Left renal pelvis (tissue), 4 donors: ENCODE data around the gene NCOA5. TPM values are rescaled to one million over a fixed set of nuclear protein-coding genes. Genes with fewer than 3 reads are reported as not detected.

Experiments used
- DNase-seq, 4 donors: peaks; one replicate each; pipeline ENCODE4 v3.0.0-alpha.2; 2013; ENCODE audit warnings: low read depth in 4 of 4, low spot score in 3 of 4
- polyA plus RNA-seq, 4 donors: library from polyadenylated mRNA; unstranded; fragments of 120-200 nt; gene quantifications; one replicate each; pipeline ENCODE4 v1.2.1, GENCODE V29; 2013; ENCODE audit not compliant: insufficient read length in 4 of 4

NCOA5 gene
- polyA plus RNA-seq, 4 donors, result 47.0 to 59.8 (median 58.5) TPM

DNA sequence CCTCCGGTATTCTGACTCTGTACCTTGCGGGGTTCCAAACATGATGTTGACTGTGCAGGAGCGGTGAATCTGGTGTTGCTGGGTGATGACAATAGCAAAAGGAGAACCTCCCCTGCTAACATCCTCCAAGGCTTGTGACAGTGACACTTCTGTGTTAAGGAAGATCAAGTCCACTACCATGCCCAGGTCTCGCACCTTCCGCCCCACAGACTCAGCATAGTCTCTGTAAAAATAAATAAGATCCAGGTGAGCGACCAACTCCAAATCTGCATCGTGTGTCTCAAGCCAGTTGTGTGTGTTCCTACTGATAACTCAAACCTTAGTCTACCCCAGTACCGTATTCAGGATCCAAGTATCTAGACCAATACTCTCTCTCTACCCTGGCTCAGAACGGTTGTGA, 24.8 kb downstream of the NCOA5 start:
- DNase-seq, result no peak

- DNase-seq, result no peak
Observed at GRCh38 chr20:46063652-46064054, 26.1 kb downstream of the NCOA5 start.

GRCh38 chr20:46063151-46063550, 26.6 kb downstream of the NCOA5 start:
- no peak for DNase-seq

DNA sequence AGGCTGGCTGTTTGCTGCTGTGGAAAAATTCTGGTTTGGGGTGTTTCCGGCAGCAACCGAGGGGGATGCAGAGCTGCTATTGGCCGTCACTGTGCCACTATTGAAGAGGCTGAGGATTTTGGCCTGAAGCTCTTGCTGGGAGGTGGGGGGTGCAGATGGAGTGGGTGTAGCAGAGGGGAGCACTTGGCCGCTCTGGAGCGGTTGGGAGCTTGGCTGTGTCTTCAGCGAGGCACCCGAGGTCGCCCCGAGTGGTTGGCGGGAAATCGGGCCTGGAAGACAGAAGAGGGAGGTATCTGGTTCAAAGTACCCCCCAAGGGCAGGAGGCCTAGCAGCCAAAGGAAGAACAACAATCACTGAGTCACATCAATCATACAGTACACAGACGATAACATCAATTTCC, 27.1 kb downstream of the NCOA5 start:
- no peak for DNase-seq

- no peak for DNase-seq
Observed at GRCh38 chr20:46062151-46062550, 27.6 kb downstream of the NCOA5 start.

DNA sequence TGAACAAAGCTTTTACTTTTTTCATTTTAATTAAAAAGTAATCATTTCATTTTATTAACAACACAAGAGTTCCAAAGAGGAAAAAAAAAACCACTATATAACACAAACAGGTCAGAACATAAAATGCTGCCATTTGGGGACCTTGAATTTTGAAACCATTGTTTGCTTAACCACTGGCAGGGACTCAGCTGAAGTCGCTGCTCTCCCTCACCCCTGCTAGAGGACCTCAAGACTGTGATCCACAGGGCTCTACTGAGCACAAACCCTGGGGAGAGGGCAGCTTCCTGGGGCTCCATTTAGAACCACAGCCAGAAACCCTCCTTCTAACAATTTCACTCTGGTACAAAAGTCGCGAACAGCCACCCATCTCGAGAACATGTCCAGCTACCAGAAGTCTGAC, 28.8 kb downstream of the NCOA5 start:
- no peak for DNase-seq

DNA sequence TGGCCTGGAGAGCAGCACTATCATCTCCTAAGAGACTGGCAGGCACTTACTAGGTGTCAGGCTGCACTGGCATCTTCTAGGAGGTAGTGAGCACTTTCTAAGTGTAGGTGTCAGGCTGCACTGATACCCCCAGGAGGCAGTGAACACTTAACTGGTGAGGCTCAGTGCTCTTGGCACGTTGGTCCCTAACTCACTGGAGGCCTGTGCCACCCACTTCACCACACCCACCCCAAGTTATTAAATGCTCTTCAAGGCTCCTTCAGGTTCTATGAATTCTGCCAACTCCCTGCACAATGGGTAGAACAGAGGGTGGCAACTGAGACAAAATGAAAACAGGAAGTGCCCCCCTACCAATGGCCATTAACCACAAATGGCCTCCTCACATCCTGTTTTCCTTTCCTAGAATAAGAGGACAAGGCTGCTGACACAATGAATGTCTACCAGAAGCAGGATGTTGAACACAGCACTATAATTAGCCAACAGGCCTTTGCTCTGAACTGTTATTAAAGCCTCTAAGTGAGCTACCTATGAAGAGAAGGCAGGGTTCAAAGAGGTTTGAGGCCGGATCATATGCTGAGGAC, 29.4 kb downstream of the NCOA5 start:
- no peak for DNase-seq

DNA sequence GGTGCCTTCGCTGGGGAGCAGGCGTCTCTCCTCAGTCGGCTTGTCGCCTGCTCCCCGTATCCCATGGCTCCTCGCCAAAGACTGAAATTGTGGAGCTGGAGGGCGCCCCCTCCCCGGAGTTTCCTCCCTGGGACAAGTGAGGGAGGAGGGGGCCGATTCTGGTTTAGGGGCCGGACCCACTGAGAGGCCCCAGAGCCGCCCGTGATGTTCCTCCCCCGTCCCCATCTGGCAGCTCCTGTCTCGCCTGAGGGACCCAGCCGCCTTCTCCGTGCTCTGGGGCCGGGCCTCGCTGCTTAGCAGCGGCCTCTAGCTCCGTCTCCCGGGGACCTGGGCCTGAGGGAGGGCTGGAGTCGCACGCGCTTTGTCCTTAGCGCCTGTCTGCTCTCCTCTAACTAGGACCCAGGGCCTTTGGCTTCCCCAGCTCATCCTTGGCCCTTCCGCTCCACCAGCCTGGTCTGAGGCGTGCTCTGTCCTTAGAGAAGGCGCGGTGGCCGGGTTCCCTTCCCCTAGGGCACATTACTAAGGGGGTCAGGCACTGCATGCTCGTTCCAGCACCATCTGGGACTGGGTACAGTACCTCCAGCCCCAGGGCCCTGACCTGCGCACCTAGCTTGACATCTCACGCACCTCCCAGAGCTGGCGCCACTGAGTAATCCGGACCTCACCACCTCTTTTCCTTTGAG, 31.0 kb downstream of the NCOA5 start:
- peak in 1 of 4 donors; percentile 17 for DNase-seq

GRCh38 chr20:46057856-46058598, 31.7 kb downstream of the NCOA5 start:
- DNase-seq, result peak in 2 of 4 donors; percentile 1 to 27

DNA sequence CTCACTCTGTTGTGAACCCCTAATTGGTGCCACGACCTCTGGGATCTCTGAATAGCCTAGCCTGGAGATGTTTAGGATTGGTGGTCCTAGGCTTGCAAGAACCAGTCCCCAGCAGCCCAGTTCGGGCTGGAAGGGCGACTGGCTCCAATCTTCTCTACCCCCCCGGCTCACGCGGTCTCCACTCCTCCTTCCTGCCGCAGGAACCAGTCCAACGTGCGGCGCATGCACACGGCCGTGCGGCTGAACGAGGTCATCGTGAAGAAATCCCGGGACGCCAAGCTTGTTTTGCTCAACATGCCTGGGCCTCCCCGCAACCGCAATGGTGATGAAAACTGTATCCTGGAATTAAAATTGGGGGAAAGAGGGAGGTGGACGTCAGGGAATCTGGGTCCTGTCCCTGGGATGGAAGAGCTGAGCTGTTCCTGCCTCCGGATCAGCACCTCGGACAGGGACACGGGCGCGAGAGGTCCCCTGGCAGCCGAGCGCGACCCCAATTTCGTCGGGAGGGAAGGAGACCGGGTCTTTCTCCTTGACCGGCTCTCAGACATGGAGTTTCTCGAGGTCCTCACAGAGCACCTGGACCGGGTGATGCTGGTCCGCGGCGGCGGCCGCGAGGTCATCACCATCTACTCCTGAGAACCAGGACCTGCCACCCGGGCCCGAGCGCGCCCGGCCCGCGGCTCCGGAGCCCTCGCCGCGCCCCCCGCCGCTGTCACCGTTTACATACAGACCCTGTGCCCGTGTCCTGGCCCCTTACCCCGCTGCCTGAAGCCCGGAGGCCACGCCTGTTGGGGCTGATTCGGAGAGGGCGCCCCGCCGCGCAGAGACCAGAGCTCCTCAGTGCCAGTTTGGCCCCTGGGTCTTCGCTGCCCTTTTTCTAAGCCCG, 32.5 kb downstream of the NCOA5 start:
- DNase-seq, result peak; percentile 35 to 63 (median 48)

GRCh38 chr20:46056027-46056833, 33.5 kb downstream of the NCOA5 start:
- no peak for DNase-seq

GRCh38 chr20:46055269-46055668, 34.5 kb downstream of the NCOA5 start:
- no peak for DNase-seq

DNA sequence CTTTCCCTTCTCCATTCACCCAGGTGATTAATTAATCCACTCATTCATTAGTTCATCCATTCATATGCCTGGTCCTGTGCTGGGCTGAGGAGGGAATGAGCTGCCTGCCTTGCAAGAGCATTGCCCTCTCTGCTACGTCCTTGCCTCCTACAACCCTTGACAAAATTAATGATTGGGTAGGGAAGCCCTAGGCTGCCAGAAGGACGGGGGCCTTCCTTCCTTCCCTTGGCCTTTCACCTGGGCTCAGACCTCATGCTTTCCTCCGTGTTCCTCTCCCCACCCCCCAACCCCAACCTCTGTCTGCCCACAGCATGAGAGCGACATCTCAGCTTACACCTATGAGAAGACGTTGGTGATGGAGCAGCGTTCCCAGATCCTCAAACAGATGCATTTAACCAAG, 35.2 kb downstream of the NCOA5 start:
- no peak for DNase-seq

DNA sequence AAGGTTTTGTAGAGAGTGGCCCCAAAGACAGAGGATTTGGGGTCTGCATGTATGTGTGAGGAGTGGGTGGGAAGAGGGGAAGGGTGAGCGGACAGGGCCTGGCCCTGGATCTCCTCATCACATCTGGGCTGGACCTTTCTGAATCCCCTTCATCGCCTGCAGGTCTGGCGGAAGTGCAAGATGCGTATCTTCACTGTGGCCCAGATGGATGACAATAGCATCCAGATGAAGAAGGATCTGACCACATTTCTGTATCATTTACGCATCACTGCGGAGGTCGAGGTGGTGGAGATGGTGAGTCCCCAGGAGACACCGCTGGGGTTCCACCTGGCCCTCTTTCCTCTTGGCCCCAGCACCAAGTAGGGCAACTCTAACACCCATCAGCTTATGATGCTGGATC, 36.3 kb downstream of the NCOA5 start:
- DNase-seq, result no peak

DNA sequence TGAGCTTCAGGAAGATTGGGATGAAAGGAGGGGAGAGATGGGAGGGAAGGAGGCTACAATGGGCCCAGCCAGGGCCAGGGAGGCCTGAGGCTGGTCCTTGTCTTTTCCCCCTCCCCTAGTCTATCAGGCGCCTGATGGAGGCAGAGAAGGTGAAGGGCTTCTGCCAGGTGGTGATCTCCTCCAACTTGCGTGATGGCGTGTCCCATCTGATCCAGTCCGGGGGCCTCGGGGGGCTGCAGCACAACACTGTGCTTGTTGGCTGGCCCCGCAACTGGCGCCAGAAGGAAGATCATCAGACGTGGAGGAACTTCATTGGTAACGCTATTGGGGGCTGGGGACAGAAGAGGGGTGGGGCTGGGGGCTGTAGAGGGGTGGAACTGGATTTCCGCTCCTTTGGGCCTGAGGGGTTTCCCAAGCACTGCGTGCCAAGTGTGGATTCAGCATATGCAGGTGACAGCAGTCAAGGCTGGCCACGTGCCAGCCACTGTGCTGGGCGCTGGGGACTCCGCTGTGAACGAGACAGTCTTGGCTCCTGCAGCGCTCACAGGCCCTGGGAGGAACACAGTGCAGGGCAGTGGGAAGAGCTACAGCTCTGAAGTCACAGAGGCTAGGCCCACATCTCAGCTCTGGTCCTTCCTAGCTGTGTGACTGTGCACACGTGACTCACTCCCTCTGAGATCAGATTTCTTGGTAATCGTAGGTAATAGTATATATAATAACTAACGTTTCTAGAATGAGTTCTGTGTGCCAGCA, 38.0 kb downstream of the NCOA5 start:
- no peak for DNase-seq

- no peak for DNase-seq
Observed at GRCh38 chr20:46050885-46051284, 38.9 kb downstream of the NCOA5 start.

GRCh38 chr20:46050444-46050843, 39.3 kb downstream of the NCOA5 start:
- DNase-seq, result no peak

GRCh38 chr20:46049815-46050214, 39.9 kb downstream of the NCOA5 start:
- DNase-seq, result no peak

DNA sequence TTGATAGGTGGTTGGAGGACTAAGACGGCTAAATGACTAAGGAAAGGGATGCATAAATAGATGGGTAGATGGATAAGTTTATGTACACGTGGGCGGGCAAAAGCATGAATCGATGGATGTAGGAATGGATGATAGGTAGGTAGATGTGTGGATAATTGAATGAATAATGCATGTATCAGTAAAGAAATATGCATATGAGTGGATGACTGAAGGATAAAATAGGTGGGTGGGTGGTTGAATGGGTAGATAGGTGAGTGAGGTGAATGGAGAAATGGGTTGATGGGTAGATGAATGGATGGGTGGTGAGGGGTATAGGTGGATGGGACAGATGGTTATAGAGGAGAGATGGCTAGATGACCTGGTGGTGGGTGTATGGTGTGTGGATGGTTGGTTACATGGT, 40.6 kb downstream of the NCOA5 start:
- DNase-seq, result no peak
